Neural progenitor cell (in vitro differentiated cells): ENCODE measurements around the gene MR1. TPM values are rescaled to one million over a fixed set of nuclear protein-coding genes. Genes with fewer than 3 reads are reported as not detected.
A peak's percentile ranks its signal among the peaks of the same experiment; 100 is the strongest.

ENCODE experiments used
- DNase-seq: peaks from one replicate; pipeline ENCODE4 v3.0.0-alpha.2; 2016; ENCODE audit warnings: low spot score
- H2AFZ ChIP-seq: fragments of 200-600 bp; sonication (generic); replicated peaks from 2 replicates; pipeline ENCODE4 v1.6.1; 2016; ENCODE audit warnings: antibody characterized with exemption
- H3F3A ChIP-seq: fragments of 200-600 bp; sonication (generic); 2 replicates; pipeline ENCODE4 v1.6.1; 2016; ENCODE audit warnings: antibody characterized with exemption, low read depth
- H3K27ac ChIP-seq: fragments of 200-600 bp; sonication (generic); 2 replicates; pipeline ENCODE4 v1.5.1; 2016; ENCODE audit warnings: mild to moderate bottlenecking
- H3K27me3 ChIP-seq: fragments of 200-600 bp; sonication (generic); 2 replicates; pipeline ENCODE4 v1.6.1; 2016; ENCODE audit warnings: mild to moderate bottlenecking, moderate library complexity
- H3K36me3 ChIP-seq: fragments of 200-600 bp; sonication (generic); 2 replicates; pipeline ENCODE4 v1.5.1; 2016
- H3K4me1 ChIP-seq: fragments of 200-600 bp; sonication (generic); 2 replicates; pipeline ENCODE4 v1.6.1; 2016; ENCODE audit warnings: mixed run types
- H3K4me2 ChIP-seq: fragments of 200-600 bp; sonication (generic); 2 replicates; pipeline ENCODE4 v1.6.1; 2016
- H3K4me3 ChIP-seq: fragments of 200-600 bp; sonication (generic); 2 replicates; pipeline ENCODE4 v1.5.1; 2016
- H3K79me2 ChIP-seq: fragments of 200-600 bp; sonication (generic); 2 replicates; pipeline ENCODE4 v1.6.1; 2016; ENCODE audit warnings: low read depth
- H3K9ac ChIP-seq: fragments of 200-600 bp; sonication (generic); 2 replicates; pipeline ENCODE4 v1.6.1; 2016
- H3K9me3 ChIP-seq: fragments of 200-600 bp; sonication (generic); 2 replicates; pipeline ENCODE4 v1.5.1; 2016; ENCODE audit warnings: low read depth
- H4K20me1 ChIP-seq: fragments of 200-600 bp; sonication (generic); 2 replicates; pipeline ENCODE4 v1.6.1; 2016; ENCODE audit warnings: low read depth
- H3K27ac Mint-ChIP-seq: 3 replicates; pipeline ENCODE4 v1.8.0; 2021; ENCODE audit warnings: mixed read lengths
- H3K27me3 Mint-ChIP-seq: 2 replicates; pipeline ENCODE4 v1.8.0; 2022; ENCODE audit warnings: low read depth, mild to moderate bottlenecking, inconsistent platforms, moderate library complexity, mixed read lengths; ENCODE audit not compliant: insufficient read depth
- H3K36me3 Mint-ChIP-seq: 3 replicates; pipeline ENCODE4 v1.8.0; 2021; ENCODE audit warnings: mixed read lengths
- H3K4me1 Mint-ChIP-seq: 3 replicates; pipeline ENCODE4 v1.8.0; 2021; ENCODE audit warnings: mixed read lengths
- H3K4me3 Mint-ChIP-seq: 3 replicates; pipeline ENCODE4 v1.8.0; 2021; ENCODE audit warnings: mild to moderate bottlenecking, moderate library complexity, mixed read lengths
- H3K9me3 Mint-ChIP-seq: 3 replicates; pipeline ENCODE4 v1.8.0; 2020; ENCODE audit warnings: mixed read lengths
- CTCF ChIP-seq: fragments of 200-600 bp; sonication (generic); IDR thresholded peaks from 2 replicates; pipeline ENCODE4 v1.5.1; 2017; ENCODE audit warnings: antibody characterized with exemption, mild to moderate bottlenecking
- EZH2 ChIP-seq: fragments of 200-600 bp; sonication (generic); IDR thresholded peaks from 2 replicates; pipeline ENCODE4 v1.6.1; 2017; ENCODE audit warnings: antibody characterized with exemption, mild to moderate bottlenecking, moderate library complexity
- EZH2phosphoT487 ChIP-seq: fragments of 200-600 bp; sonication (generic); IDR thresholded peaks from 2 replicates; pipeline ENCODE4 v1.6.1; 2017; ENCODE audit warnings: antibody characterized with exemption
- total RNA-seq: library from RNA; depleted of rRNA; stranded (reverse); fragments of >200 nt; gene quantifications from 2 replicates; pipeline ENCODE4 v1.2.3, GENCODE V29; 2015; ENCODE audit warnings: low replicate concordance

Gene MR1
- total RNA-seq, 1 donor from 2014 or later = not detected

GRCh38 chr1:181104790-181105133, 71.0 kb downstream of the MR1 start:
- H3K27me3 ChIP-seq = peaks cover 54% of the 10 kb centered on the region
- no peaks in the 10 kb centered on the region for H3K36me3 ChIP-seq
- Mint-ChIP-seq H3K4me1 (peaks cover 84% of the 10 kb centered on the region), H3K36me3 (no peaks in the 10 kb centered on the region), H3K4me3 (peak overlapping the region; percentile 90), H3K9me3 (peaks cover 2% of the 10 kb centered on the region), H3K27me3 (peaks cover 10% of the 10 kb centered on the region), H3K27ac (peak overlapping the region; percentile 98)
- no peaks in the 10 kb centered on the region for H4K20me1 ChIP-seq
- peaks cover 59% of the 10 kb centered on the region for H3F3A ChIP-seq
- peak overlapping the region; percentile 52 for H2AFZ ChIP-seq
- peak overlapping the region; percentile 67 for H3K4me3 ChIP-seq
- no peaks in the 10 kb centered on the region for H3K9me3 ChIP-seq
- peak; percentile 91 for DNase-seq
- H3K27ac ChIP-seq = peak overlapping the region; percentile 76
- H3K4me1 ChIP-seq = peaks cover 51% of the 10 kb centered on the region
- peak overlapping the region; percentile 94 for H3K4me2 ChIP-seq
- H3K9ac ChIP-seq = peak overlapping the region; percentile 29
- TF ChIP-seq EZH2 = no peak
- TF ChIP-seq CTCF = peak; percentile 19
- no peaks in the 10 kb centered on the region for H3K79me2 ChIP-seq

- no peak for TF ChIP-seq CTCF
- no peak for TF ChIP-seq EZH2
- TF ChIP-seq EZH2phosphoT487 = peak; percentile 11
- peaks cover 2% of the 10 kb centered on the region for H3K9me3 Mint-ChIP-seq
- no peaks in the 10 kb centered on the region for H3K36me3 Mint-ChIP-seq
- peak overlapping the region; percentile 94 for H3K4me2 ChIP-seq
- peaks cover 54% of the 10 kb centered on the region for H3F3A ChIP-seq
- H3K4me1 Mint-ChIP-seq = peaks cover 83% of the 10 kb centered on the region
- peak overlapping the region; percentile 95 for H3K27ac Mint-ChIP-seq
- H3K4me3 ChIP-seq = peak overlapping the region; percentile 67
- peaks cover 13% of the 10 kb centered on the region for H3K27me3 Mint-ChIP-seq
- H3K36me3 ChIP-seq = no peaks in the 10 kb centered on the region
- peak overlapping the region; percentile 90 for H3K4me3 Mint-ChIP-seq
- H2AFZ ChIP-seq = peak overlapping the region; percentile 89
- H3K9me3 ChIP-seq = no peaks in the 10 kb centered on the region
- H3K27ac ChIP-seq = peak overlapping the region; percentile 76
- H4K20me1 ChIP-seq = no peaks in the 10 kb centered on the region
- peaks cover 51% of the 10 kb centered on the region for H3K4me1 ChIP-seq
- peak; percentile 97 for DNase-seq
- peaks cover 49% of the 10 kb centered on the region for H3K27me3 ChIP-seq
- H3K9ac ChIP-seq = peak overlapping the region; percentile 29
- no peaks in the 10 kb centered on the region for H3K79me2 ChIP-seq
Observed at GRCh38 chr1:181105134-181106021, 71.6 kb downstream of the MR1 start.

- Histone ChIP-seq H3K27me3 (peaks cover 43% of the 10 kb centered on the region), H3K9me3 (no peaks in the 10 kb centered on the region), H3F3A (peaks cover 48% of the 10 kb centered on the region), H3K4me3 (peak overlapping the region; percentile 38), H4K20me1 (no peaks in the 10 kb centered on the region), H2AFZ (peak overlapping the region; percentile 89), H3K79me2 (no peaks in the 10 kb centered on the region), H3K4me2 (peak overlapping the region; percentile 94), H3K4me1 (peaks cover 48% of the 10 kb centered on the region), H3K36me3 (no peaks in the 10 kb centered on the region), H3K27ac (no peak overlapping the region), H3K9ac (no peak overlapping the region)
- H3K27me3 Mint-ChIP-seq = peaks cover 10% of the 10 kb centered on the region
- DNase-seq = no peak
- H3K4me3 Mint-ChIP-seq = peak overlapping the region; percentile 83
- peaks cover 83% of the 10 kb centered on the region for H3K4me1 Mint-ChIP-seq
- H3K9me3 Mint-ChIP-seq = peaks cover 2% of the 10 kb centered on the region
- H3K27ac Mint-ChIP-seq = peak overlapping the region; percentile 95
- no peaks in the 10 kb centered on the region for H3K36me3 Mint-ChIP-seq
- TF ChIP-seq CTCF (no peak), EZH2 (no peak), EZH2phosphoT487 (no peak)
Observed at GRCh38 chr1:181106022-181106312, 72.2 kb downstream of the MR1 start.
